ENCODE results near the gene ITIH4. TPM values are rescaled to one million over a fixed set of nuclear protein-coding genes. Genes with fewer than 3 reads are reported as not detected.
A peak's percentile ranks its signal among the peaks of the same experiment; 100 is the strongest.

Gene ITIH4
- total and polyA plus RNA-seq, 2 of the 13 experiments (the other 11 are each of a cell fraction or from before 2014, with no cell fraction given): 2.7 to 5.3 TPM

- no peak for DNase-seq (ENCODE audit: low spot score)
- Histone ChIP-seq H3K9ac (ENCODE audit: insufficient read depth, low read depth, low read length) (no peak overlapping the region), H3K4me1 (ENCODE audit: insufficient read depth, low read length) (peaks cover 78% of the 10 kb centered on the region), H3K4me3 (replicated peaks in 1 of 3; ENCODE audit: insufficient read depth in 1 of 3, low read depth in 2 of 3, low read length in 3 of 3) (no peak overlapping the region), H3K36me3 (replicated peaks in 1 of 2; ENCODE audit: control insufficient read depth in 1 of 2, insufficient read depth in 2 of 2, low read length in 2 of 2) (no peaks in the 10 kb centered on the region), H4K20me1 (ENCODE audit: insufficient read depth, low read length) (no peaks in the 10 kb centered on the region), H3K9me3 (ENCODE audit: low read length) (no peaks in the 10 kb centered on the region), H3K27me3 (ENCODE audit: control insufficient read depth in 1 of 2, insufficient read depth in 2 of 2, low read length in 2 of 2) (no peaks in the 10 kb centered on the region), H3K79me2 (ENCODE audit: insufficient read depth, low read length) (no peaks in the 10 kb centered on the region), H2AFZ (ENCODE audit: low read length) (no peak overlapping the region), H3K27ac (ENCODE audit: extremely low read length, insufficient read depth, low read length) (no peak overlapping the region), H3K4me2 (ENCODE audit: low read depth, low read length) (no peak overlapping the region)
- BruUV-seq (replicated peaks): no TSS peak
- no peak for FAIRE-seq
- in situ Hi-C loops (cut with HindIII; ENCODE audit: extremely low pct_ligation_motif_present, low pct_unique_long_range_greater_than_20kb) (no loop called here), intact Hi-C loops (cut with micrococcal nuclease; ENCODE audit: unreplicated experiment) (no loop called here)
- ChIA-PET CTCF (ENCODE audit: low intra/inter-chr PET ratio, low total read pairs) (no interaction called here), POLR2A (interaction anchor here (2.2 to 18.4 kb wide), 2 partner anchors 11 to 14 kb away, joined by 6 to 466 read pairs; partner anchors contain the start of genes ITIH3 and NEK4)
- peak; percentile 24; the same call in 1 of the 2 replicates for TF ChIP-seq FOXP4 (CRISPR knock-in tag; IDR thresholded peaks at IDR 0.05)
- no peak for TF ChIP-seq ZNF556 (CRISPR knock-in tag; IDR thresholded peaks at IDR 0.05; ENCODE audit: borderline replicate concordance)
- 0 out of 2 replicates have a peak, but pooled peaks have one; percentile 37 for TF ChIP-seq ZBTB38 (CRISPR knock-in tag; IDR thresholded peaks at IDR 0.05)
- 0 out of 2 replicates have a peak, but pooled peaks have one; percentile 16 for TF ChIP-seq RARA (CRISPR knock-in tag; IDR thresholded peaks at IDR 0.05)
- 0 out of 2 replicates have a peak, but pooled peaks have one; percentile 18 for TF ChIP-seq SALL1 (CRISPR knock-in tag; IDR thresholded peaks at IDR 0.05)
- peak; percentile 58 for TF ChIP-seq ZNF687 (CRISPR knock-in tag; IDR thresholded peaks at IDR 0.05)
- TF ChIP-seq GATAD2A (CRISPR knock-in tag; IDR thresholded peaks at IDR 0.05): 0 out of 2 replicates have a peak, but pooled peaks have one; percentile 20
- TF ChIP-seq FOXP1 (IDR thresholded peaks at IDR 0.05): no peak
- peak; percentile 52; the same call in 1 of the 2 replicates for TF ChIP-seq FOXP1 (CRISPR knock-in tag; IDR thresholded peaks at IDR 0.05)
- peak; percentile 19; the same call in 1 of the 2 replicates for TF ChIP-seq MAX (IDR thresholded peaks at IDR 0.05)
- no peak for TF ChIP-seq SMARCC2 (IDR thresholded peaks at IDR 0.05)
- TF ChIP-seq CBX2 (IDR thresholded peaks at IDR 0.05; ENCODE audit: low read depth, low read length): no peak
- no peak for TF ChIP-seq CBX2 (CRISPR knock-in tag; IDR thresholded peaks at IDR 0.05; ENCODE audit: low read depth)
- 36% methylated on average over 12 of the region's 13 CpGs for WGBS (ENCODE audit: low lambda C conversion rate)
- ATAC-seq: no peak
These were observed 48.7 kb downstream of the ITIH4 start for GRCh38 chr3:52781741-52782140.

All from HepG2 (cell line).